ENCODE data around the gene ZIC2.

ZIC2 gene

DNA sequence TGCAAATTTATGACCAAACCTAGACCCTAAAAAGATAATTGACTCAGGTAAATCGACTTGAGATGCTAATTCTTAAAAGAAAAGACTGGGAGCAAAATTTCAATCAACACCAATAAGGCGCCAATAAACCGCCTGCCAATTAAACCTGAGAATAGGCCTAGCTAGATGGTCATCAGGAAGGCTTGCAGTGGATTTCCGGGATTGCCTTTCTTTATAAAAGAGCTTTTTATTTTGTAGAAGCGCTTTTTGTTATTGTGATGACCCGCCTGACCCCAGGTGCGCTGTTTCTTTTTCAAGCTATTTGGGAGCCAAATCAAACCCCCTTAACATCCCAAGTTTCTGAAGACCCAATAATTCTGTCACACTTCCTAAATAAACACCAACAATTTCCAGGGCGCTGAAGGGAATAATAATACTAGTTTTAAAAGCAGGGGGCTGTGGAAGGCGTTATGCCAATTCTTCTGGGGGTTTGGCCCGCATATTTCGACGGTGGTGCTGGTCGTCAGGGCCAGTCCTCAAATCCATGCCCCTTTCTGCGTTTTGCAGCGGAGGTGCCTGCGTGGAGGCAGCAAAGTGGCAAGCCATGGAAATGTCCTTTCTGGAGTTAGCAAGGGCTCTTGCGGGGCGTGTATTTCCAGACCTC, 7.2 kb upstream of the ZIC2 start:
- no peak for DNase-seq (ENCODE audit: low read depth)

DNA sequence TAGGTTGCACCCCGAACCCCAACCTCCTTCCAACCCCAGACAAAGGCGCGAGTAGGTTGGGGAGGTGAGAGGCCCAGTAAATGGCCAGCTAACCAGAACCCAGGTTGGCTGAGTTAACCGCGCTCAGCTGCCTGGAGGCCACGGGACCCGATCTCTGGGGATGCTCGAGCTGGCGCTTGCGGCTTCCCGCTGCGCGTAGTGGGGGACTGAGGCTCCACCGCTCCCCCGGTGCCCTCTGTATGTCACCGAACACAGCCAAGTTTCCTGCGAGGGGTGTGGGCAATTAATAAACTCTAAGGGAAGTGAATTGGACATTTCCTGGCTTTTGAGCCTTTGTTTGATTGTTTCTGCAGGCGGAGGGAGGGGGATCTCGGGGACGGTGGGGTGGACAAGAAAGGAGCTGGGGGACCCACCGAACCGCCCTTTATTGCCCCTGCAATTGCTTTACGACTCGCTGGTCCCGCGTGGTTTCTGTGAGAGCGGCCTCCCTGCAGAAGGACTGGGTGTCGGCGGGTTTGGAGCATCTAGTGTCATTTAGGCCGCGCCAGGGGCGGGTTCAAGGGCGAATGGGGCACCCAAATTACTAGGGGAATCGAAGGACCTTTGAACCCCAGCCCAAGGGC, 6.5 kb upstream of the ZIC2 start:
- no peak for DNase-seq (ENCODE audit: low read depth)

DNA sequence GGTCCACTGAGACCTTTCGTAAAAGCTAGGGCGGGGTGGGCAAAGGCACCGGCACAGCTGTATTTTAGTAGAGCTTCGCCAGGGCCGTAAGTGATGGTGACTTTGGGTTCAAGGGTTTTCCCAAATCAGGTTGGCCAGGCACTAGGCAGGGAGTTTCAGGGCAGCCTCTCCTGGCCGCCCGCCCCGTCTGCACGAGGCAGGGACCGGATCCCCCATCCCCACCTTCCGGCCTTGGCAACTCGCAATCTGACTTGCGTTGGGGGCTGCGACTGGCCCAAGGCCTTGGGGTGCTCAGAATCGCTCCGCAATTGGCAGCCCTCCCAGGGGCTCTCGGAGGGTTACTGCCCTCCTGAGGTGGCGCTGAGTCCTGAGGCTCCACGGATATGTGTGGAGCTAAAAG, 6.0 kb upstream of the ZIC2 start:
- DNase-seq (ENCODE audit: low read depth), result no peak

DNA sequence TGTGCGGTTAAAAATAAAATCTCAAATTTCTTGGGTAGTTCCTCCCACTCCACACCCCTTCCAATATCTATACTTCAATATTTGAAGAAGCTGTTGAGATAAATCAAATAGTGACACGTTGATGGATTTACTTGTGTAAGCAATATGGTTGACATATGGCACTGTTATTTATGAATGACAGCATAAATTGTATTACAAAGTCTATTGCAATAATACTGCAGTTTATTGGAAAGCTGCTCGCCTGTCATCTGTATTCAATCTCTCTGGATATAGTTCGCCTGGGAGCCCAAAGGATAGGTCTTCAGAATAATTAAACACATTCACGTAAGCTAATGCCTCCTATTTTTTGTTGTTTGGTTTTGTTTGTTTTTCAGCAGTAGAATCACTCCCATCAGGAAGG, 5.0 kb upstream of the ZIC2 start:
- no peak for DNase-seq (ENCODE audit: low read depth)

DNA sequence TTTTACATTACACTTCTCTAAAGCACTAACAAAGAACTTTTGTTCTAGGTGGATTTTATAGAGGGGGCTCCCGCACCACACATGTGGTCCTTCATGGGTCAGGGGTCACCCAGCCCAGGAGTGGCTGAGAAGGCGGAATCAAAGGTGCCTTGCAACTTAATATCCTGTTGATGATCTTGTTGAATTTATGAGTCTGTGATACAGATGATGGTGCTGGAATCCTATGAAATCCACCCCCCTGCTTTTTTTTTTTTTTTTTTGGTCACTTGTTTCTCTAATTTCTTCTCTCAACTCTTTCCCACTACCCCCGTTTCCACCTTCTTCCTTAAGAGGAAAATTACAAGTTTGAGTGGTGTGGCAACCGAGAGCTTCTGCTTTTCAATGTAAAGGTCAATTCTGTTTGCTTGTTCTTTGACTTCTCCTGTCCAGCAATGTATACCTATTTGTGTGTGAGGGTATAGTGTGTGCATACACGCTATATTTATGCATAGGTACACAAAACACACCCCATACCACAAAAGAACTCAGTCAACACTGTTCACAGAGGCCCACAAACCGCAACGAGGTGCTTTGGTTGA, 4.2 kb upstream of the ZIC2 start:
- DNase-seq (ENCODE audit: low read depth), result no peak

DNA sequence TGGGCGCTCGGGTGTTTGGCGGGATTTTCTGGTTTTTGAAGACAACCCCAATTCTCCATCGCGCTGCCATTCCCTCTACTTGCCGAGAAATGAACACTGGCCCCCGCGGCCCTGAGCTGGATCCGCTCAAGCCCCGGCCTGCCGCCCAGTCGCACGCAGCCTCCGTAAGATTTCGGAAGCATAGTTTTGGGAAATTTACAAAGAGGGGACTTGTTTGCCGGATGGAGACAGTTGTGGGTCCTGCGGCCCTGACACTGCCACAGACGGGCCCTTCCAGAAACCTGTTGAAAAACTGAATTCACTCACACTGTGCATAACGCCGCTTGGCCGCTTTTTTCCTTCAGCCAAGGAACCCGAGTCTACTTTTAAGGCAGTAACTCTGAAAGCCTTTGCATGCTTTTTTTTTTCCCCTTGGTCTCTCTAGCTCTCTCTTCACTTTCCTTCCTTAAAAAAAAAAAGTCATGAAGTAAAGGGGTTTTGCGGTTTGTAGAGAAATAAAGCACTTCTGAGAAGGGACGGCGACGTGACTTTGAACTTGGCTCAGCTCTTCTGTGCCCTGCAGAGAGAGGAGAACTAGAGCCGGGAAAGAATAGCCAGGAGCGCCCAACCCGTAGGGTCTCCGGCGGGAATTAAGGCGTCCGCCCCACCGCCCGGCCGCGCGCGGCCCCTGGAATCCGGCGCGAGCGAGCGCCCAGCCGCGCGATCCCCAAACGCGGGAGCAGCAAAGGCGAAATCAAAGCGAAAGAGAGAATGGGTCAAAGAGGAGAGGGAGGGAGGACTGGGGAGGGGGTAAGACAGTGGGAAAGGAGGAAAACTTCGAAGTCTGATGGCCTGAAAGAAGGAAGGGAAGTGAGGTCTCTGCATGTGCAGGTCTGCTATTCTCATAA, 3.4 kb upstream of the ZIC2 start:
- no peak for DNase-seq (ENCODE audit: low read depth)

DNA sequence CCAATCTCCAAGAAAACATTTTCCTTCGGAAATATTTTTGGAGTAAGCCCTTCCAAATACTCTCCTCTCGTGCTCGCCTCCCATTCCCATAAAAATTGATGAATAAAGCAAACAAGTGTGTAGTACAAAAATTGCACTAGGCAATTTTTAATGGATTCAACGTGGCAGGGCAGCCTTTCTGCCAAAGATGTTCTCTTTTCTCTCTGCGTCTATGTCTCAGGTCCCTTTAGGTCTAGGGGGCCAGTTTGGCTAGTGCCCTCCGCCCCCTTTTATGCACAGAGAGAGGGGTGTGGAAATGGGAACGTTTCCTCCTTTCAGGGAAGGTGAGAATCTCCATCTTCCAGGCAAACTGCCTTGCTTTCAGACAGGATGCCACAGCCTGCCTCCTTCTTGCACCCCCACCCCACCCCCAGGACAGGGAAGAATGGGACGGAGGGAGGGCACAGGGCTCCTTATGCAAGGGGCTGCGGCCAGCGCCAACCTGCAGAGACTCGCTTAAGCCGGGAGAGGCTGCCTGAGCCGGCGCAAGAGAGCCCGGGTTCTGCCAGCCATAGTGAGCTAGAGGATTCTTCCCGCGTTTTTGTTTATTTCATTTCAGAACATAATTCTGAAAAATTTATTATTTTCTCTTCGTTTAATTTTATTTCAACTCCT, 2.7 kb upstream of the ZIC2 start:
- DNase-seq (ENCODE audit: low read depth), result no peak

DNA sequence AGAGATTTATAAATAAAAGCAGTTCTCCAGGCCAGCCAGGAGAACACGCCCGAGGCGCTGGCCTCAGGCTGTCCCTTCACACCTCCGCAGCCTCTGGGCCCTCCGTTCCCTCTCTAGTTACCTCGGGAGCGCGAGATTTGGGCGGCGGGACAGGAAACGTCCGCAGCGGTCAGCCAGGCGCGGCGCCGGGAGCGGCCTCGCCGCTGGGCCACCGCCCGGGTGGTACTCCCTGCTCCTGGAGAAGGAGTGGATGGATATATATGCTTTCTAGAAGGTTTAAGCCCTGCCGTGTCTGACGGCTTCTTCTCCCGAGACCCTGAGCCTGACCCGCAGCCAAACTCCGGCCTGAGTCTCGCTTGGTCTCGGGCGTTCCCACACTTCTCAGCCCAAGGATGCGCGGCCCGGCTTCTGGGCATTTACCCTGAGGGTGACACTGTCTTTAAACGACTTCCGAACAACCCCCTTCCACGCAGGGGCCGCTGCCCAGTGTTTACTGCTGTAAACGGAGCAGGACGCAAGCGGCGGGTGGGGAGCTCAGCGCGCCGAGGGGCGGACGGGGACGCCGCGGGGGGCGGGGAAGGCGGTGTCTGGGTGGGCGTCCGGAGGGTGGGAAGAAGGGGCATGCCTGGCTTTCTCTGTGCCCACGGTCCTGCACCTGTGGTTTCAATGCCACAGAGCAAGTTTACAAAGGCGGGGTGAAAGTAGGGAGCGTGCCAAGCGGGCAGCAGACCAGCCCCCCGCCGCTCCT, 2.0 kb upstream of the ZIC2 start:
- no peak for DNase-seq (ENCODE audit: low read depth)

DNA sequence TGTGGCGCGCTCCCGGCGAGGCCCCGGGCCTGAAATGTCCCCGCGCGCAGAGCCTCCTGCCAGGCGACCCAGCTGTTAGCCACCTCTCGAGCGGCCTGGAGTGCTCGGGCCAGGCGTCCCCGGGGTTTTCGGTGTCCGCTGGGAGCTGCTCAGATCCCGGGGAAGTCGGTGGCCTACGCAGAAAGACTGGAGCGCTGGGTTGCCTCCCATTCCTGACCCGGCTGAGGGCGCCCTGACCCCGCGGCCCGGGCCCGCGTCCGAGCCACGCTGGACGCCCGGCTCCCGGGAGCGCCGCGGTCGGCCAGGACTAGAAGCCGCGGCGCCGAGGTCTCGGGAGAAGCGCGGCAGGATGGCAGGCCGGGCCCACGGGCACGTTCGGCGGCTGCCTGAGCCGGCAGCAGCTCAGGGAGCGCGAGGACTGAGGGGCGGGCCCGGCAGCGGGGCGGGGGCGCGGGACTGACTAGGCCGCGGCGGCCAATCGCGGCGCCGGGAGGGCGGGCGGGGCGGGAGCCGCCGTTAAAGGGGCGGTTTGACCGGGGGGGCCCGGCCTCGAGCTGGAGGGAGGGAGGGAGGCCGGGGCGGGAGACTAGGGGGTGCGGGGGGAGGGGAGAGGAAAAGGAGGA, 1.3 kb upstream of the ZIC2 start:
- no peak for DNase-seq (ENCODE audit: low read depth)

DNA sequence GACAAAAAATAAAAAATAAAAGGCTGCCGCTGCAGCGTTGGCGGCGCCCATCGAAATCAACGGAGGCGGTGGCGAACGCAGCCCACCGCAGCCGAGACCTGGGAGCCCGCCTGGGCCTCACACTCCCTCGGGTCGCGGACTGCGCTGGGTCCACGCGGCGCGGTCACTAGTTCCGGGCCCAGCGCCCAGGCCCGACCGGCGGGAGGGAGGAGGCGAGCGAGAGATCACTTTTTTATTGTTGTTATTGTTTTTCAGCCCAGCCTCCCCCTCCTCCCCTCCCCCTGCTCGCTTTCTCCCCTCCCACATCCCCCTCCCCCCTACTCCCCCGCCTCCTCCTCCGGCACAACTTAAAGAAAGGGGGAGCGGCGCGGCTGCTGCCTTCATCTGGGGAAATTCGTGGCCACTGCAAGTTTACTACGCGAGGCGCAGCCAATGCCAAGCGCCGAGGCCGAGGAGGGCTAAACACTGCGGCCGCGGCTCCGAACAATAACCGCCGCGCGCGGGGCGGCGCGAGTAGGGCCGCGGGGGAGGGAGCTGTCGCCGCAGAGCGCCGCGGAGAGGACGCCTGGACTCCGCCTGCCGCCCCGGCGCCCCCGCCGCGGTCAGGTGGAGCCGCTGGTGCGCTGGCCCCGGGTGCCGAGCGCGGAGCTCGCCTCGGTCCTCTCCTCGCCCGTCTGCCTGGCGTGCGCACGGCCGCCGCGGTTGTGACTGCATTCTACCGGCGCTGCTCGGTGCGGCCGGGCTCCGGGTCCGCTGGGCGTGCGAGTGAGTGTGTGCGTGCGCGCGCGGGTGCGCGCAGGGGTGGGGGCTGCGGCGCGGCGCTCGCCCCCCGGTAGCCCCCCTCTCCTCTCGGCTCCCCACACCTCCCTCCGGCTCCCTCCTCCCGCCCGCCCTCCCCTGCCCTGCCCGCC, 505 bp upstream of the ZIC2 start:
- no peak for DNase-seq (ENCODE audit: low read depth)

DNA sequence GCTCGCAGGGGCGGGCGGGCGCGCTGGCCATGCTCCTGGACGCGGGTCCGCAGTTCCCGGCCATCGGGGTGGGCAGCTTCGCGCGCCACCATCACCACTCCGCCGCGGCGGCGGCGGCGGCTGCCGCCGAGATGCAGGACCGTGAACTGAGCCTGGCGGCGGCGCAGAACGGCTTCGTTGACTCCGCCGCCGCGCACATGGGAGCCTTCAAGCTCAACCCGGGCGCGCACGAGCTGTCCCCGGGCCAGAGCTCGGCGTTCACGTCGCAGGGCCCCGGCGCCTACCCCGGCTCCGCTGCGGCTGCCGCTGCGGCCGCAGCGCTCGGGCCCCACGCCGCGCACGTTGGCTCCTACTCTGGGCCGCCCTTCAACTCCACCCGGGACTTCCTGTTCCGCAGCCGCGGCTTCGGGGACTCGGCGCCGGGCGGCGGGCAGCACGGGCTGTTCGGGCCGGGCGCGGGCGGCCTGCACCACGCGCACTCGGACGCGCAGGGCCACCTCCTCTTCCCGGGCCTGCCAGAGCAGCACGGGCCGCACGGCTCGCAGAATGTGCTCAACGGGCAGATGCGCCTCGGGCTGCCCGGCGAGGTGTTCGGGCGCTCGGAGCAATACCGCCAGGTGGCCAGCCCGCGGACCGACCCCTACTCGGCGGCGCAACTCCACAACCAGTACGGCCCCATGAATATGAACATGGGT, 599 bp downstream of the ZIC2 start:
- no peak for DNase-seq (ENCODE audit: low read depth)

DNA sequence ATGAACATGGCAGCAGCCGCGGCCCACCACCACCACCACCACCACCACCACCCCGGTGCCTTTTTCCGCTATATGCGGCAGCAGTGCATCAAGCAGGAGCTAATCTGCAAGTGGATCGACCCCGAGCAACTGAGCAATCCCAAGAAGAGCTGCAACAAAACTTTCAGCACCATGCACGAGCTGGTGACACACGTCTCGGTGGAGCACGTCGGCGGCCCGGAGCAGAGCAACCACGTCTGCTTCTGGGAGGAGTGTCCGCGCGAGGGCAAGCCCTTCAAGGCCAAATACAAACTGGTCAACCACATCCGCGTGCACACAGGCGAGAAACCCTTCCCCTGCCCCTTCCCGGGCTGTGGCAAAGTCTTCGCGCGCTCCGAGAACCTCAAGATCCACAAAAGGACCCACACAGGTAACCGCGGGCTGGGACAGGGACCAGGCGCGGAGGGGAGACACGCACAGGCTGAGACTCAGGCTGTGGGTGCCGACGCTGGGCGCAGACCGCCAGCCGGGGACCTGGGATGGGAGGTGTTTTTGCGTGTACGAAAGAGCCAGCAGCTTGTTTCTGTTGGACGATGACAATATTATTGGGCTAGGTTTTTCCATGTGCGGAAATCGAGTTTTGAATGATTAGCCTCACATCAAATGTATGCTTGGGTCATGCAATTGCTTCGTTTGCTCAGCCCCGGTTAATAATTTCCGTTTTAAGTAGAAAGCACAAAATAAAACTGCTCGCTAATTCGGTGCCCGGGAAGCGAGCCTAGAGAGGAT, 1.3 kb downstream of the ZIC2 start:
- DNase-seq (ENCODE audit: low read depth), result no peak

DNA sequence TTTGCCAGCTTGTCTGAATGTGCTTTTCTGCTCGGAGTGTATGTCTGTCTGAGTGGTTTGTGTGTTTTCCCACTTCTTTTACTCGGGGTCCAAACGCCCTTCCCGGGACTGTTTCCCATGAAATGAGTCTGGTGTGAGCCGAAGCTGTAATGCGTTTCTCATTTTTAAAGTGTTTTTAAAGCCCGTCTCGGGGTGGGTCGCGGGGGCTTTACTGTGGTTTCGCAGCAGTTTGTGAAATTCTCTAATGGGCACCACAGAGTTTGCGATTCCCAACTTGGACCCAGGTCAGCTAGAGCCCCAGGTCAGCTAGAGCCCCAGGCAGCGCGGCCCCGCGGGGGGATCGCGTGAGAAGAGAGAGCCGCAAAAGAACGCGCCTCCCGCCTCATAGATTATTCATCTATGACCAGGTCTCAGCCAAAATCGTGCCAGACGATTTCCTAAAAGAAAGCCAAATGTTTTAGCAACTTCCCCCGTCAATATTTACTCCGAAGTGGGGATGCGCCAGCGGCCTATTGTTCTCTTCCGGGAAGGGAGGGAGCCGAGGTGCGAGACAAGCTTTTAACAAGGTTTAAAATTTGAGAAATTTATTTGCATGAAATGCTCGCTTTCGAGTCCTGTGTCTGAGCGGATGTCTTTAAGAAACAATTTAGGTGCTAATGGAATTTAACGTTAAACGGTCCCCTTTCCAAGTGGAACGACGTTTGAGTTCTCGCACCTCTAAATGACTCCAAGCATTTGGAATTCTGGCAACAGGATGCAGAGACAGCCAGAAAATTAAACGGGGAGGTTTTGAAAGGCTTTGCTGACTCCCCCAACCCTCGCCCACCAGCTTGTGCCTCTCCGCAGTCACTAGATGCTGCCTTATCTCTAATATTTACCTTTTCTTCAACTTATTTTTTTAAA, 2.2 kb downstream of the ZIC2 start:
- no peak for DNase-seq (ENCODE audit: low read depth)

DNA sequence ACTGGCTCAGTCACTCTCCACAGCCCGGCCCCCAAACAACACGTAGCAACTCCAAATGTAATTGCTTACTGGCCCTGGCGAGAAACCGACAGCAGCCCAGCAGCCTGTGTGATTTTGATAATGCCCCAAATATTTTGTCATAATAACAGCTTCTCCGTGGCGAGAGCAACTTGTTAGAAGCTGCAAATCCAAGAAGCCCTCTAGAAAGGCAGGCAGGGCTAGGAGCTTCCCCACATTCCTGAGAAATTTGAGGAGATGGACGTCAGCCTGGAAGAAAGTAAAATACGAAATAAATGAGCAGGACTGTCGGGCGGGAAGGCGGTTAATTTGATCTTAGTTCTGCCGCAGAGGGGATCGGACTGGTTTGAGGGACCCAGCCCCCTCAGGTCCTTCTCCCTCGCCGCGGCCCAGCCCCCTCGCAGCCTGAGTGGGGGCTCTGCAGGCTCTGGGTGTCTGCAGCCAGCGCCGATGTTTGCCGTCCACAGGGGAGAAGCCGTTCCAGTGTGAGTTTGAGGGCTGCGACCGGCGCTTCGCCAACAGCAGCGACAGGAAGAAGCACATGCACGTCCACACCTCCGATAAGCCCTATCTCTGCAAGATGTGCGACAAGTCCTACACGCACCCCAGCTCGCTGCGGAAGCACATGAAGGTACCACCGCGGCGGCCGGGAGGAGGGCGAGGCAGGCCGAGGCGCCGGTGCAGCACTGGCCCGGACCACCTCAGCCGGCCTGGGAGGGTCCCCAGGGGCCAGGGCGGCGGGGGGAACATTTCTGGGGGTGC, 3.1 kb downstream of the ZIC2 start:
- DNase-seq (ENCODE audit: low read depth), result no peak

DNA sequence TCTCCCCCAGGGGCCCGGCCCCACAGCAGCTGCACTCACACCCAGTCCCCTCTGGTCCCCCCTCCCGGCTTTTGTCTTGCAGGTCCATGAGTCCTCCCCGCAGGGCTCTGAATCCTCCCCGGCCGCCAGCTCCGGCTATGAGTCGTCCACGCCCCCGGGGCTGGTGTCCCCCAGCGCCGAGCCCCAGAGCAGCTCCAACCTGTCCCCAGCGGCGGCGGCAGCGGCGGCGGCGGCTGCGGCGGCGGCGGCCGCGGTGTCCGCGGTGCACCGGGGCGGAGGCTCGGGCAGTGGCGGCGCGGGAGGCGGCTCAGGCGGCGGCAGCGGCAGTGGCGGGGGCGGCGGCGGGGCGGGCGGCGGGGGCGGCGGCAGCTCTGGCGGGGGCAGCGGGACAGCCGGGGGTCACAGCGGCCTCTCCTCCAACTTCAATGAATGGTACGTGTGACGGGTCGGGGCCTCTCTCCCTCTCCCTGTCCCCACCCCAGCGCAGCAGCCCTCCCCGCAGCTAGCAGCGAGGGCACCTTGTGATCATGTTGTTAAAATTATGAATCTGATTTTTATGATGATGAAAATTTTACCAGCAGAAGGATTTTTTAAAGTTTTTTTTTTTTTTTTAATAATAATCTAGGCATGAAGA, 3.8 kb downstream of the ZIC2 start:
- DNase-seq (ENCODE audit: low read depth), result no peak

DNA sequence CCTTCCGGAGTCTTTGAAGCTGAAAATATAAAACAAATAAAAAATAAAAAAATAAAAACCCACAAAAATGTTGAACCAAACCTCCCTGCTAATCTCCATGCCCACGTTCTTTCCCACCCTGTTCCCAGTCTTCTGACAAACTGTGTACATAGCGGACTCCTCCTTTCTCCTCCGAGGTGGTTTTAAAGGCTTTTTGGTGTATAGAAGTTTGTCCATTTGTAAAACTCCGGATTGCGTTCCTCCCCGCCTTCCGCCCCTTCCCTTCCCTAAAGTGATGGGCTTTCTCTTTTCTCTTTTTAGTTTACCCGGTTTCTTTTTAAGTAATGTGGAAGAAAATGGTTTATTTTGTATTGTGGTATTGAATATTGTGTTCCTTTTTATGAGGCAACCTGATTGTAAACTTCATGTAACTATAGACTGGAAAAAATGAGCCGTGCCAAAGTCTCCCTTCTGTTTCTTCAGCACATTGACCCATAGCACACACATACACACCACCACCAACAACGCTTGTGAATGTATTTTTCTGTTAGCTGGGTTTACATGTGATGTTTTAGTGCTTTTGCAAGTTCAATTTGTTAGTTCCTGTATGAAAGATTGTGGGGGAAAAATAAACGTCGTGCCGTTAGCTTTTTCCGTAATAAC, 4.4 kb downstream of the ZIC2 start:
- DNase-seq (ENCODE audit: low read depth), result no peak
